ENCODE measurements around the gene DNAL1.

Gene DNAL1

DNA sequence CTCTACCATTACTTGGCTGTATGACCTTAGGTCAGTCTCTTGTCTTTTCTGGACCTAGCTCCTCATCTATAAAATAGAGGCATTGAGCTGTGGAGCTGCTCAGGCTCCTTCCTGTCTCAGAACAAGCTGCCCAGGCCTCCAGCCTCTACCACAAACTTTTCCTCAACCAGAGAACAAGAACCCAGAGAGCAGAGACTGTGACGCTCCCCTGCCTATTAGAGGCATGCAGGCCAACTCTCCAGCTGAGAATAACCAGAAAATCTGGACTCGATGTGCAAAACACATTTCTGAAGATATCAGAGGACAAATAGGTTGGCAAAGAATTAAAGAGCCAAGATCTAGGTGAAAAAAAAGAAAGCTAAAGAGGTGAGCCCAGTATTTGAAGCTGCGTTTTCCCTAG is 87.2 kb downstream of the DNAL1 start:
- TF ChIP-seq, protein P1, sequence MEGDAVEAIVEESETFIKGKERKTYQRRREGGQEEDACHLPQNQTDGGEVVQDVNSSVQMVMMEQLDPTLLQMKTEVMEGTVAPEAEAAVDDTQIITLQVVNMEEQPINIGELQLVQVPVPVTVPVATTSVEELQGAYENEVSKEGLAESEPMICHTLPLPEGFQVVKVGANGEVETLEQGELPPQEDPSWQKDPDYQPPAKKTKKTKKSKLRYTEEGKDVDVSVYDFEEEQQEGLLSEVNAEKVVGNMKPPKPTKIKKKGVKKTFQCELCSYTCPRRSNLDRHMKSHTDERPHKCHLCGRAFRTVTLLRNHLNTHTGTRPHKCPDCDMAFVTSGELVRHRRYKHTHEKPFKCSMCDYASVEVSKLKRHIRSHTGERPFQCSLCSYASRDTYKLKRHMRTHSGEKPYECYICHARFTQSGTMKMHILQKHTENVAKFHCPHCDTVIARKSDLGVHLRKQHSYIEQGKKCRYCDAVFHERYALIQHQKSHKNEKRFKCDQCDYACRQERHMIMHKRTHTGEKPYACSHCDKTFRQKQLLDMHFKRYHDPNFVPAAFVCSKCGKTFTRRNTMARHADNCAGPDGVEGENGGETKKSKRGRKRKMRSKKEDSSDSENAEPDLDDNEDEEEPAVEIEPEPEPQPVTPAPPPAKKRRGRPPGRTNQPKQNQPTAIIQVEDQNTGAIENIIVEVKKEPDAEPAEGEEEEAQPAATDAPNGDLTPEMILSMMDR (IDR thresholded peaks at IDR 0.05; ENCODE audit: control insufficient read depth, insufficient read depth, low read depth, low read length, missing control alignments), result no peak
- H3K4me3 ChIP-seq (ENCODE audit: control insufficient read depth, low read depth, low read length), result no peak overlapping the region
- DNase-seq (ENCODE audit: low read depth), result no peak

DNA sequence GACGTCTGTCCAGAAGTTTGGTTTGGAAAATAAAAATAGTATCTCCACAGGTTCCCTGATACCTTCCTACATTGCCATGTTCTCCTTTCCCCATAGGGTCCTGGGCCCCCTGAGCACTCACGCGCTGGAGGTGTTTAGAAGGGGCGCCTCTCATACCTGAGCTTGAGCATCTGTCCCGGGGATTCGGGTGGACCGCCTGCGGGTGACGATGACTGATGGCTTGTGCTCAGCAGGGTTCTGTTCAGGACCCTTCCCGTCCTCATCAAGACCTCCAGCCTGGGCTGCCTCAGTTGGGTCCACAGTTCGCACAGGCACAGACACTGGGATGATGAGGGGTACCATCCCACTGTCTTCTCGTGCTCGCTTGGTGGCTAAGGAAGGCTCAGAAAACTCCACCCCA is 92.1 kb downstream of the DNAL1 start:
- no peak for DNase-seq (ENCODE audit: low read depth)
- no peak overlapping the region for H3K4me3 ChIP-seq (ENCODE audit: control insufficient read depth, low read depth, low read length)
- TF ChIP-seq, protein P1 (IDR thresholded peaks at IDR 0.05; ENCODE audit: control insufficient read depth, insufficient read depth, low read depth, low read length, missing control alignments), result no peak

DNA sequence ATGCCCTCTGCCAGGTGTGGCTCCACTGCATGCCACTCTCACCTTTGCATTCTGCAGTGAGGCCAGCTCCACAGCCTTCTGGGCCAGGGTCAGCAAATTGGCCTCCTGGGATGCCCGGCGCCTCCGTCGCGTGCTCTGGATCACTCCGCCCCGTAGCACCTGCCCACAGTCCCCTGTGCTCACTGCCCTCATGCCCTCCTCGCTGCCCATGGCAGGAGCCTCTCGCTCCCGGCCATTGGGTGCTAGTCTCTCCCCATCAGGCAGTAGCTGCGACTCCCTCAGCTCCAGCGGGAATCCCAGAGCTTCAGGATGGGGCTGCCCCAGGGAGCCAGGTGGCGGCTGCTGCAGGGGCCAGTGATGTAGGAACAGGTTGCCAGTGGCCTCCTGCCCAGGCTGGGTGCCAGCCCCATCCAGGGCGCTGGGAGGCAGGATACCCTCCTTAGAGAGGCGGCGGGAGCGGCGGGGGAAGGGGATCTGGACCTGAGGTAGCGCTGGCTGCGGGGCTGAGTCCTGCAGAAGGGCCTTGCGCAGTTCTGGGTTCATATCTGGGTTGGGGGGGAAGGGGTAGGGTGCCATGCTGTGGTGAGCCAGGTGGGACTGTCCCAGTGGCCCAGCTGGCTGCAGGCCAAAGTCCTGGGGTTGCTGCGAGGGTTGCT is 93.9 kb downstream of the DNAL1 start:
- H3K4me3 ChIP-seq (ENCODE audit: control insufficient read depth, low read depth, low read length), result no peak overlapping the region
- TF ChIP-seq, protein P1 (IDR thresholded peaks at IDR 0.05; ENCODE audit: control insufficient read depth, insufficient read depth, low read depth, low read length, missing control alignments), result no peak
- DNase-seq (ENCODE audit: low read depth), result no peak

DNA sequence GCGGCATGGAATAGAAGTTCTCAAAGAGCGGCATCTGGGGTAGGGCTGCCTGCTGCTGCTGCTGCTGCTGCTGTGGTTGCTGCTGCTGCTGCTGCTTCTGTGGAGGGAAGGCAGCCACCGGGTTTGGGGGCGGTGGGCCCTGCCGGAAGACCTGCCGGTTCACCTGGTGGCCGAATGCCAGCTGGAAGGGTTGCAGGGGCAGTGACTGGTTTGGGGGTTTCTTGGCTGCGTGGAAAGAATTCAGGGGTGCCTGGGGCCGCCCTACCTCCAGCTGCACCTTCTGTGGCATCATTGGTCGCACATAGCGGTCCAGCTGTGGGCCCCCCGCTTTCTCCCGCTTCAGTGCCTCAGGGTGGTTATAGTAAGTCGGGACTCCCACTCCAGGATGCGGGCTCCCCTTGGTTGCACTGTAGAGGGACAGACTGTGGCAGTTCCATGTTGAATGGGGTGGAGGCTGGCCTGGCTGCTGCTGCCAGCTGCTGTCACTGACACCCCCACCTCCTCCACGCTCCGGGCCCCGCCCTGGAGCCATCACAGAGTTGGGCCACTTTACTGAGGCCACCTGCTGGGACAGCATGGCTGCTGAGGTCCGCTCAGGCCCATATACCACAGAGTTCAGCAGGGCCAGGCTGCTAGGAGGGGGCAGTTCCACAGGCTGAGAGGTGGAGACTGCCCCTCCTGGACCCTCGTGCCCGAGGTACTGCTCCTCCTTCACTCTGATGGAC is 94.5 kb downstream of the DNAL1 start:
- DNase-seq (ENCODE audit: low read depth), result no peak
- no peak overlapping the region for H3K4me3 ChIP-seq (ENCODE audit: control insufficient read depth, low read depth, low read length)
- TF ChIP-seq, protein P1 (IDR thresholded peaks at IDR 0.05; ENCODE audit: control insufficient read depth, insufficient read depth, low read depth, low read length, missing control alignments), result no peak

DNA sequence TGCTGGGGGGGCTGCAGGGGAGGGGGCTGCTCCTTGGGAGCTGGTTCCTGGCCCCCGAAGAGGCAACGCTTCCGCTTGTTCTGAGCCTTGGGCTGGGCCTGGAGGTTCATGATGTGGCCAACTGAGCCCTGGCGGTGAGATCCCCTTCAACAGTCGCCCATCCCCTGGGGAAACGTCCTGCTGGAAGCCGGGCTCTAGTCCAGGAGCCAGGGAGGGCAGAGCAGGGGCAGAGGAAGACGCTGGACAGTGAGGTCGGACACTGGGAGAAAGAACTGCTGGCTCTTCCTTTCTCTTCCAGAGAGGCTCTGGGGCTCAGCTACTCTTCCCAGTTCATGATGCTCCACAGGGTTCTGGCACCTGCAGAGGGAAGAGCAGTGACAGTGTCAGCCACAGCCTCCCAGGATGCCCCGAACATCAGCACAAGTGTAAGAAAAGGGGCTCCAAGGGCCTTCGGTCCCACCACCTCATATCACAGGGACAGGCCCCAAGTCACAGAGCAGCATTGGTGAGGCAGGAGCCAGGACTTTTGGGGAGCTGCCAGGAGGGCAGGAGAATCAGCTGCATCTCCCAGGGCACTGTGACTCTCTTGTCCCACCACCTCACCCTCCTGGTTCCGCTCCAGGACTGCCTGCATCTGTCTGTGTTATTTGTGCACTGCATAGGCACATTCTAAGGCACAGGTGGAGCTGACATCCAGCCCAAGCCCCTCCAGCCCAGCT is 95.3 kb downstream of the DNAL1 start:
- TF ChIP-seq, protein P1 (IDR thresholded peaks at IDR 0.05; ENCODE audit: control insufficient read depth, insufficient read depth, low read depth, low read length, missing control alignments), result no peak
- H3K4me3 ChIP-seq (ENCODE audit: control insufficient read depth, low read depth, low read length), result no peak overlapping the region
- no peak for DNase-seq (ENCODE audit: low read depth)

DNA sequence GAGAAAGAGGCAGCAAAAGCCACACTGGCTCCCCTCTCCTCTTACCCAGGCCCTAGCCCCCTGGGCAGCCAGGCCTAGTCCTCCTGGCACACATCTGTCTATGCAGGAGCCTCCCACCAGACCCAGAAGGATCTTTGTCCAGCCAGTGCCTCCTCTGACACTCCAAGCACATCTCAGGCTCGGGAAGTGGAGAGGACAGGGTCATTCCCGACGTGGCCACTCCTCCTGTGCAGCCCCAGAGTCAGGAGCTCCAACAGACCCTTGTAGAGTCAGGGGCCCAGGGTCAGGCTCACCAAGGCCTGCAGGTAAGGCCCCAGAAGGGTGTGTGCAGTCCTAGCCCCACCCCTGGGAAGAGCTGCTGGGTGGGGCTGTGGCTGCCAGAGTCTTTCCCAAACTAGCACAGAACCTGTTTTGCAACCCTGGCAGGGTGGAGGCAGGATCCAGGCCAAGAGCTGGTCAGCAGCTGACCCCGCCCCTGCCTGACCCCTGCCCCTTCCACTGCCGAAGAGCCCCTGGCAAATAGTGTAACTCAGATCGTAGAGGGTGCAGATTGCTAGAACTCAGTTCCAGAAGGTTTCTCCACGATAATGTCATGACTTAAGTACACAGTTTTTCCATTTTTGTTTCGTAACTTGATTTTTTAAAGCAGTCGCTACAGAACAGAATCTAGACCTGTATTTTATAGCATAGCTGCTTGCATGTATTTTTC is 96.0 kb downstream of the DNAL1 start:
- no peak for DNase-seq (ENCODE audit: low read depth)
- H3K4me3 ChIP-seq (ENCODE audit: control insufficient read depth, low read depth, low read length), result no peak overlapping the region
- TF ChIP-seq, protein P1 (IDR thresholded peaks at IDR 0.05; ENCODE audit: control insufficient read depth, insufficient read depth, low read depth, low read length, missing control alignments), result no peak

Measured in AG09309 (cell line).